Smooth muscle cell (in vitro differentiated cells): ENCODE measurements around the gene DPH1. TPM values are rescaled to one million over a fixed set of nuclear protein-coding genes. Genes with fewer than 3 reads are reported as not detected.
A peak's percentile ranks its signal among the peaks of the same experiment; 100 is the strongest.

ENCODE experiments used
- DNase-seq: peaks from one replicate; lab custom pipeline; 2025; ENCODE audit not compliant: unreplicated experiment; lab: John Stamatoyannopoulos, UW
- H2AFZ ChIP-seq: fragments of 200-600 bp; sonication (generic); 2 replicates; pipeline ENCODE4 v1.6.0; 2016; ENCODE audit warnings: antibody characterized with exemption, low read depth, mild to moderate bottlenecking
- H3F3A ChIP-seq: fragments of 200-600 bp; sonication (generic); 2 replicates; pipeline ENCODE4 v1.6.0; 2017; ENCODE audit warnings: antibody characterized with exemption, low read depth
- H3K27ac ChIP-seq: fragments of 200-600 bp; sonication (generic); 2 replicates; pipeline ENCODE4 v1.5.1; 2016; ENCODE audit warnings: low read depth, mild to moderate bottlenecking
- H3K27me3 ChIP-seq: fragments of 200-600 bp; sonication (generic); 2 replicates; pipeline ENCODE4 v1.6.1; 2016; ENCODE audit warnings: low read depth, mild to moderate bottlenecking
- H3K36me3 ChIP-seq: fragments of 200-600 bp; sonication (generic); 2 replicates; pipeline ENCODE4 v1.5.1; 2016; ENCODE audit warnings: low read depth
- H3K4me1 ChIP-seq: fragments of 200-600 bp; sonication (generic); 2 replicates; pipeline ENCODE4 v1.5.1; 2016; ENCODE audit warnings: low read depth
- H3K4me2 ChIP-seq: fragments of 200-600 bp; sonication (generic); 2 replicates; pipeline ENCODE4 v1.6.0; 2016; ENCODE audit warnings: mild to moderate bottlenecking
- H3K4me3 ChIP-seq: fragments of 200-600 bp; sonication (generic); 2 replicates; pipeline ENCODE4 v1.5.1; 2016; ENCODE audit warnings: mild to moderate bottlenecking
- H3K79me2 ChIP-seq: fragments of 200-600 bp; sonication (generic); 2 replicates; pipeline ENCODE4 v1.6.0; 2016; ENCODE audit warnings: low read depth, mild to moderate bottlenecking
- H3K9ac ChIP-seq: fragments of 200-600 bp; sonication (generic); 2 replicates; pipeline ENCODE4 v1.6.0; 2016; ENCODE audit warnings: low read depth
- H3K9me3 ChIP-seq: fragments of 200-600 bp; sonication (generic); replicated peaks from 2 replicates; pipeline ENCODE4 v1.5.1; 2016; ENCODE audit warnings: low read depth
- H4K20me1 ChIP-seq: fragments of 200-600 bp; sonication (generic); 2 replicates; pipeline ENCODE4 v1.6.0; 2016; ENCODE audit warnings: low read depth
- CTCF ChIP-seq: fragments of 200-600 bp; sonication (generic); IDR thresholded peaks from 2 replicates; pipeline ENCODE4 v1.5.1; 2017; ENCODE audit warnings: borderline replicate concordance, mild to moderate bottlenecking, antibody characterized with exemption; ENCODE audit not compliant: insufficient read depth, poor library complexity, severe bottlenecking
- WGBS: methylation state at CpG from one replicate; pipeline ENCODE4 v1.1.7; 2016; ENCODE audit warnings: low lambda C conversion rate; 5-methylcytosine and 5-hydroxymethylcytosine counted together
- polyA plus RNA-seq: library from polyadenylated mRNA; unstranded; fragments of >200 nt; fragmentation: Nextera tagmentation; extraction: Ambion mirVana; gene quantifications from 2 replicates; pipeline ENCODE4 v1.2.1, GENCODE V29; 2016
- total RNA-seq: library from RNA; depleted of rRNA; stranded (reverse); fragments of >200 nt; gene quantifications from 2 replicates; pipeline ENCODE4 v1.2.3, GENCODE V29; 2014

Gene DPH1
- total and polyA plus RNA-seq, 2 experiments from 2014 or later = 15.9 to 33.6 TPM

DNA sequence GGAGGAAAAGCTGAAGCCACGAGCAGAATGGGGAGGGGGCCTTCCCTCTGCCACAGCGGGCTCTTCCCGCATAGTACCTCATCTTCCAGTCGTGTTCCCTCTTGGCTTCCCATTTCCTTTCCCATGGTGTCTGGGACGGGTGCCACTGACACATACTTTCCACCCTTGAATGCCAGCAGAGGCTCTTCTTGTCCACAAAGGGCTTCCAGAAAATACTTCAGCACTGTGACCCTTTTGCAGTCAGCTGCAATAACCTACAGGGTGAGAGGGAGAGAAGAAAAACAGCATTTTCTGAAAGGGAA is 55.6 kb downstream of the DPH1 start:
- Histone ChIP-seq H4K20me1 (no peaks in the 10 kb centered on the region), H3K79me2 (no peaks in the 10 kb centered on the region), H3K4me1 (peaks cover 4% of the 10 kb centered on the region), H3K27me3 (no peaks in the 10 kb centered on the region), H3F3A (peaks cover 28% of the 10 kb centered on the region), H3K27ac (no peak overlapping the region), H3K4me3 (no peak overlapping the region), H3K4me2 (no peak overlapping the region), H3K9ac (no peak overlapping the region), H2AFZ (no peak overlapping the region), H3K36me3 (no peaks in the 10 kb centered on the region), H3K9me3 (no peaks in the 10 kb centered on the region)
- WGBS = 40% methylated on average over 5 of the region's 5 CpGs
- no peak for TF ChIP-seq CTCF
- no peak for DNase-seq

- Histone ChIP-seq H3K36me3 (no peaks in the 10 kb centered on the region), H3F3A (peaks cover 35% of the 10 kb centered on the region), H4K20me1 (no peaks in the 10 kb centered on the region), H2AFZ (no peak overlapping the region), H3K9ac (no peak overlapping the region), H3K9me3 (no peaks in the 10 kb centered on the region), H3K4me1 (peaks cover 11% of the 10 kb centered on the region), H3K79me2 (no peaks in the 10 kb centered on the region), H3K4me2 (no peak overlapping the region), H3K27ac (no peak overlapping the region), H3K4me3 (no peak overlapping the region), H3K27me3 (no peaks in the 10 kb centered on the region)
- no peak for DNase-seq
- TF ChIP-seq CTCF = no peak
- WGBS = 94% methylated on average over 3 of the region's 3 CpGs
Observed at GRCh38 chr17:2086306-2086705, 56.4 kb downstream of the DPH1 start.

- Histone ChIP-seq H3K36me3 (no peaks in the 10 kb centered on the region), H3K79me2 (no peaks in the 10 kb centered on the region), H3K4me1 (peaks cover 13% of the 10 kb centered on the region), H3K4me3 (no peak overlapping the region), H3K9ac (no peak overlapping the region), H3K9me3 (no peaks in the 10 kb centered on the region), H4K20me1 (no peaks in the 10 kb centered on the region), H3K27ac (peak overlapping the region; percentile 19), H3F3A (peaks cover 38% of the 10 kb centered on the region), H2AFZ (no peak overlapping the region), H3K27me3 (no peaks in the 10 kb centered on the region), H3K4me2 (no peak overlapping the region)
- no peak for TF ChIP-seq CTCF
- WGBS = 77% methylated on average over 10 of the region's 10 CpGs
- DNase-seq = no peak
Observed at GRCh38 chr17:2087597-2088211, 57.8 kb downstream of the DPH1 start.

GRCh38 chr17:2089021-2089422 is 59.1 kb downstream of the DPH1 start:
- H3K9ac ChIP-seq = peak overlapping the region; percentile 31
- 31% methylated on average over 8 of the region's 8 CpGs for WGBS

More at GRCh38 chr17:2089021-2089422, 59.1 kb downstream of the DPH1 start:
- Histone ChIP-seq H3K4me2 (peak overlapping the region; percentile 64), H3K27ac (peak overlapping the region; percentile 69), H3K79me2 (no peaks in the 10 kb centered on the region), H2AFZ (no peak overlapping the region), H3F3A (peaks cover 31% of the 10 kb centered on the region), H4K20me1 (no peaks in the 10 kb centered on the region), H3K9me3 (no peaks in the 10 kb centered on the region), H3K36me3 (no peaks in the 10 kb centered on the region), H3K27me3 (no peaks in the 10 kb centered on the region), H3K4me1 (peaks cover 13% of the 10 kb centered on the region), H3K4me3 (peak overlapping the region; percentile 5)
- DNase-seq = no peak
- TF ChIP-seq CTCF = no peak
